B cell (primary cell): ENCODE data around the gene ZSCAN23. TPM values are rescaled to one million over a fixed set of nuclear protein-coding genes. Genes with fewer than 3 reads are reported as not detected.

Experiments
- ATAC-seq: fragments of 200-7000 bp; cut with Tn5 transposase; one replicate; pipeline ENCODE4 v1.10.0; 2021; ENCODE audit warnings: low read depth, mild to moderate bottlenecking, moderate number of reproducible peaks, moderate library complexity
- CTCF ChIA-PET: fragments of 350-600 bp; sonication (Branson Sonifier 250); formaldehyde crosslinking; loops from one replicate; lab custom pipeline; 2021; ENCODE audit warnings: antibody characterized with exemption, inconsistent platforms; lab: Charles Lee
- POLR2A ChIA-PET: fragments of 350-600 bp; sonication (Branson Sonifier 250); formaldehyde crosslinking; loops from one replicate; lab custom pipeline; 2021; ENCODE audit warnings: antibody characterized with exemption; lab: Charles Lee
- DNase-seq: peaks from one replicate; pipeline ENCODE4 v3.0.0; 2013
- H2AFZ ChIP-seq: 2 replicates; pipeline ENCODE4 v1.6.1; 2012; ENCODE audit warnings: mild to moderate bottlenecking, low read depth, low read length; ENCODE audit not compliant: insufficient read depth, poor library complexity, severe bottlenecking
- H3K27ac ChIP-seq, 2 donors: 1 replicate in 1 of 2; 2 replicates in 1 of 2; pipeline ENCODE4 v1.5.1; 2012 to 2013; ENCODE audit warnings: low read length in 2 of 2, mild to moderate bottlenecking in 2 of 2, moderate library complexity in 1 of 2
- H3K27me3 ChIP-seq, 4 experiments: fragments of 200-600 bp in 1 of 4; sonication (generic) in 1 of 4; replicated peaks in 1 of 4; 1 replicate in 2 of 4; 2 replicates in 2 of 4; pipeline versions ENCODE4 v1.6.1 to v1.7.0; 2013 to 2016; ENCODE audit warnings: low read length in 3 of 4, mild to moderate bottlenecking in 2 of 4, mixed read lengths in 1 of 4, moderate library complexity in 1 of 4; ENCODE audit not compliant: insufficient read depth in 4 of 4, control insufficient read depth in 3 of 4; ENCODE audit errors: control extremely low read depth in 1 of 4
- H3K36me3 ChIP-seq, 2 experiments: replicated peaks in 1 of 2; 1 replicate in 1 of 2; 2 replicates in 1 of 2; pipeline versions ENCODE4 v1.6.1 to v1.7.1; 2013; ENCODE audit warnings: low read length in 1 of 2; ENCODE audit not compliant: insufficient read depth in 2 of 2, control insufficient read depth in 1 of 2; ENCODE audit errors: control extremely low read depth in 1 of 2, extremely low read depth in 1 of 2
- H3K4me1 ChIP-seq, 2 donors: fragments of 200-600 bp in 1 of 2; sonication (generic) in 1 of 2; 1 replicate in 1 of 2; 2 replicates in 1 of 2; pipeline versions ENCODE4 v1.5.1 to v1.6.1; 2013 to 2017; ENCODE audit warnings: low read length in 2 of 2; ENCODE audit not compliant: control insufficient read depth in 2 of 2, insufficient read depth in 2 of 2
- H3K4me2 ChIP-seq: replicated peaks from 2 replicates; pipeline ENCODE3; 2012; ENCODE audit warnings: mild to moderate bottlenecking, low read depth, low read length; ENCODE audit not compliant: poor library complexity, severe bottlenecking
- H3K4me3 ChIP-seq, 5 experiments: fragments of 200-600 bp in 1 of 5; sonication (generic) in 1 of 5; 1 replicate in 3 of 5; 2 replicates in 2 of 5; pipeline versions ENCODE4 v1.5.1 to v1.7.0; 2011 to 2016; ENCODE audit warnings: low read length in 4 of 5, mild to moderate bottlenecking in 4 of 5, low read depth in 2 of 5, control low read depth in 1 of 5, moderate library complexity in 1 of 5; ENCODE audit not compliant: insufficient read depth in 1 of 5; ENCODE audit errors: control extremely low read depth in 1 of 5, extremely low read depth in 1 of 5
- H3K79me2 ChIP-seq: fragments of 200-600 bp; sonication (generic); one replicate; pipeline ENCODE4 v1.6.0; 2016; ENCODE audit warnings: low read length; ENCODE audit not compliant: control insufficient read depth, insufficient read depth
- H3K9ac ChIP-seq: fragments of 200-600 bp; sonication (generic); 2 replicates; pipeline ENCODE4 v1.6.1; 2017; ENCODE audit warnings: mild to moderate bottlenecking, low read length, moderate library complexity
- H3K9me3 ChIP-seq, 3 donors: one replicate each; pipeline versions ENCODE4 v1.6.1 to v1.7.1; 2013; ENCODE audit warnings: low read length in 2 of 3; ENCODE audit not compliant: control insufficient read depth in 2 of 3, insufficient read depth in 1 of 3; ENCODE audit errors: control extremely low read depth in 1 of 3
- H4K20me1 ChIP-seq: 2 replicates; pipeline ENCODE4 v1.6.0; 2012; ENCODE audit warnings: mild to moderate bottlenecking, low read length; ENCODE audit not compliant: insufficient read depth, control insufficient read depth, poor library complexity, severe bottlenecking
- H3K27ac Mint-ChIP-seq: one replicate; pipeline ENCODE4 v1.8.0; 2021; ENCODE audit warnings: mixed read lengths
- H3K27me3 Mint-ChIP-seq: one replicate; pipeline ENCODE4 v1.8.0; 2021; ENCODE audit warnings: mixed read lengths
- H3K4me1 Mint-ChIP-seq: one replicate; pipeline ENCODE4 v1.8.0; 2021; ENCODE audit warnings: mixed read lengths
- H3K4me3 Mint-ChIP-seq: one replicate; pipeline ENCODE4 v1.8.0; 2021; ENCODE audit warnings: mixed read lengths
- H3K9me3 Mint-ChIP-seq: one replicate; pipeline ENCODE4 v1.8.0; 2022; ENCODE audit warnings: mixed read lengths; ENCODE audit not compliant: insufficient read depth
- EZH2 ChIP-seq: IDR thresholded peaks from 2 replicates; pipeline ENCODE4 v1.6.1; 2012; ENCODE audit warnings: borderline replicate concordance, low read depth, mild to moderate bottlenecking, moderate library complexity, low read length; ENCODE audit not compliant: insufficient read depth, poor library complexity, severe bottlenecking
- WGBS: methylation state at CpG from one replicate; pipeline ENCODE4 v1.1.5; 2013; ENCODE audit warnings: missing lambda C conversion rate; ENCODE audit not compliant: insufficient coverage; 5-methylcytosine and 5-hydroxymethylcytosine counted together
- intact Hi-C: fragments of 100-400 bp; cut with micrococcal nuclease; formaldehyde crosslinking; loops from one replicate; pipeline ENCODE4 v1.10.0; 2022
- polyA plus RNA-seq: library from polyadenylated mRNA; depleted of rRNA; stranded (reverse); fragments of >200 nt; gene quantifications from 2 replicates; pipeline ENCODE4 v1.2.3, GENCODE V29; 2012
- total RNA-seq, 2 donors: library from RNA; stranded (reverse); fragments of 120-200 nt in 1 of 2; gene quantifications; 1 replicate in 1 of 2; 2 replicates in 1 of 2; pipeline versions ENCODE4 v1.2.3 to v1.2.4, GENCODE V29; 2013 to 2022
- TF ChIP-seq, protein P1 (sequence below): fragments of 200-600 bp; IDR thresholded peaks from one replicate; pipeline ENCODE4 v1.8.0; 2022; ENCODE audit warnings: antibody characterized with exemption, mild to moderate bottlenecking

ZSCAN23 gene
- total and polyA plus RNA-seq, 2 donors (not counting 1 experiment from before 2014, with no cell fraction given), result 0.79 TPM; not detected in 1

DNA sequence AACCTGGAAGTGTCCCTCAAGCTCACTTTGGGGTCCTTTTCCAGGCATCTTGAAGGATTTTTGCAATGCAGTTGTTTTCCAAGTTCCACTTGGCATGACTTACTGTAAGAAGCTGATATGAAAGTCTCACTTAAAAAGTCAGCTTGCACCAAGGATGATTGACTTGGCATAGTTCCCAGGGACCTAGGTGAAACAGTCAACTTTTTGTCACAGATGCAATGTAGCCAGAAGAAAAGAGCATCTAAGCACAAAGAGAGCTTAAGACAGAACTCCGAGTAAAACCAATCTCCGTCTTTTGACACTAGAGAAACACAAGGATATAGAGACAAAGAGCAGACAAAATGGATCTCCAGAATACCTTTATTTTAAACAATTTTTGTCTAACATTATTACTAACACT, 41.1 kb downstream of the ZSCAN23 start:
- Histone ChIP-seq H3K4me1 (peaks cover 14 to 16% of the 10 kb centered on the region in 2 donors), H3K4me2 (no peak overlapping the region), H3K27ac (no peak overlapping the region), H3K79me2 (peaks cover 17% of the 10 kb centered on the region), H4K20me1 (no peaks in the 10 kb centered on the region), H3K9me3 (peaks cover 0 to 4% (median 0%) of the 10 kb centered on the region in 3 donors), H3K9ac (no peak overlapping the region), H2AFZ (no peak overlapping the region), H3K27me3 (peaks cover 0 to 25% (median 11%) of the 10 kb centered on the region in 4 experiments), H3K36me3 (peaks cover 0 to 2% of the 10 kb centered on the region in 2 experiments), H3K4me3 (no peak overlapping the region)
- H3K27me3 Mint-ChIP-seq, result peaks cover 55% of the 10 kb centered on the region
- TF ChIP-seq, protein P1, sequence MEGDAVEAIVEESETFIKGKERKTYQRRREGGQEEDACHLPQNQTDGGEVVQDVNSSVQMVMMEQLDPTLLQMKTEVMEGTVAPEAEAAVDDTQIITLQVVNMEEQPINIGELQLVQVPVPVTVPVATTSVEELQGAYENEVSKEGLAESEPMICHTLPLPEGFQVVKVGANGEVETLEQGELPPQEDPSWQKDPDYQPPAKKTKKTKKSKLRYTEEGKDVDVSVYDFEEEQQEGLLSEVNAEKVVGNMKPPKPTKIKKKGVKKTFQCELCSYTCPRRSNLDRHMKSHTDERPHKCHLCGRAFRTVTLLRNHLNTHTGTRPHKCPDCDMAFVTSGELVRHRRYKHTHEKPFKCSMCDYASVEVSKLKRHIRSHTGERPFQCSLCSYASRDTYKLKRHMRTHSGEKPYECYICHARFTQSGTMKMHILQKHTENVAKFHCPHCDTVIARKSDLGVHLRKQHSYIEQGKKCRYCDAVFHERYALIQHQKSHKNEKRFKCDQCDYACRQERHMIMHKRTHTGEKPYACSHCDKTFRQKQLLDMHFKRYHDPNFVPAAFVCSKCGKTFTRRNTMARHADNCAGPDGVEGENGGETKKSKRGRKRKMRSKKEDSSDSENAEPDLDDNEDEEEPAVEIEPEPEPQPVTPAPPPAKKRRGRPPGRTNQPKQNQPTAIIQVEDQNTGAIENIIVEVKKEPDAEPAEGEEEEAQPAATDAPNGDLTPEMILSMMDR, result no peak
- CTCF ChIA-PET, result interaction anchor here (1.3 kb wide), 2 partner anchors 19 to 46 kb away, joined by 4 to 5 read pairs; no protein-coding TSS in a partner anchor
- ATAC-seq (no peak), DNase-seq (no peak)
- POLR2A ChIA-PET, result no interaction called here
- H3K9me3 Mint-ChIP-seq, result no peaks in the 10 kb centered on the region
- intact Hi-C loops, result no loop called here
- no peak overlapping the region for H3K27ac Mint-ChIP-seq
- WGBS, result 70% methylated on average over 2 of the region's 2 CpGs
- peaks cover 17% of the 10 kb centered on the region for H3K4me1 Mint-ChIP-seq
- H3K4me3 Mint-ChIP-seq, result no peak overlapping the region

DNA sequence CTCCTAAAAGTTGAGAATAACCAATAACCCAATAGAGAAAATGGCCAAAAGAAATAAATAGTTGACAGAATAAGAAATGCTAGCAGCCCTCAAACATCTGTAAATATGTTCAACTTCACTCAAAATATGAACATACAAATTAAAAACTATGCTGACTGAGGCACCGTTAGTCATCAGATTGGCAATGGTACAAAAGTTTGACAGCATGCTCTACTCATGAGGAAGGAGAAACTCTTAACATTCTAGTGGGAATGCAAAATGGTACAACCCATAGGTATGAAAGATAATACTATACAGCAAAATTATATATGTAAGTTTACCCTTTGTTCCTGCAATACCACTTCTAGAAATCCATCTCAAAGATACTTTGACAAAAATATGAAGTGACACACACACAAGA, 42.1 kb downstream of the ZSCAN23 start:
- Mint-ChIP-seq H3K27ac (no peak overlapping the region), H3K9me3 (no peaks in the 10 kb centered on the region), H3K4me3 (no peak overlapping the region), H3K27me3 (peaks cover 48% of the 10 kb centered on the region), H3K4me1 (peaks cover 26% of the 10 kb centered on the region)
- WGBS, result no CpG with 5 or more reads among the region's 1 CpG
- H3K9me3 ChIP-seq, result peaks cover 0 to 4% (median 0%) of the 10 kb centered on the region in 3 donors
- intact Hi-C loops, result no loop called here
- no peak overlapping the region for H3K27ac ChIP-seq
- no peak for DNase-seq
- no peak for ATAC-seq
- H3K4me3 ChIP-seq, result no peak overlapping the region
- peaks cover 16 to 17% of the 10 kb centered on the region in 2 donors for H3K4me1 ChIP-seq
- H4K20me1 ChIP-seq, result no peaks in the 10 kb centered on the region
- H3K36me3 ChIP-seq, result peaks cover 0 to 10% of the 10 kb centered on the region in 2 experiments
- TF ChIP-seq, protein P1, result no peak
- no peak for TF ChIP-seq EZH2
- ChIA-PET POLR2A (no interaction called here), CTCF (interaction anchor here (1.4 kb wide), 1 partner anchor 18 kb away, joined by 4 read pairs; no protein-coding TSS in a partner anchor)
- H3K9ac ChIP-seq, result no peak overlapping the region
- no peak overlapping the region for H3K4me2 ChIP-seq
- peaks cover 0 to 24% (median 11%) of the 10 kb centered on the region in 4 experiments for H3K27me3 ChIP-seq
- H2AFZ ChIP-seq, result no peak overlapping the region
- peaks cover 25% of the 10 kb centered on the region for H3K79me2 ChIP-seq
